Measurements from ENCODE around the gene SGCA. TPM values are rescaled to one million over a fixed set of nuclear protein-coding genes. Genes with fewer than 3 reads are reported as not detected.

Gene SGCA
- polyA plus RNA-seq, 1 donor from 2014 or later, result 0.43 TPM

- Histone ChIP-seq H3K9me2 (ENCODE audit: insufficient read depth, low read length) (no peaks in the 10 kb centered on the region), H3K4me3 (ENCODE audit: low read length) (no peak overlapping the region), H3K27ac (ENCODE audit: low read length) (no peak overlapping the region), H3K36me3 (ENCODE audit: insufficient read depth, low read length) (no peaks in the 10 kb centered on the region), H3F3A (ENCODE audit: insufficient read depth, low read length, poor library complexity, severe bottlenecking) (no peaks in the 10 kb centered on the region), H2AFZ (ENCODE audit: low read depth, low read length) (no peak overlapping the region), H3K9ac (ENCODE audit: low read length) (no peak overlapping the region), H3K4me2 (ENCODE audit: low read length) (no peak overlapping the region), H3K27me3 (ENCODE audit: insufficient read depth, low read depth, low read length) (no peaks in the 10 kb centered on the region), H3K9me3 (ENCODE audit: low read length) (no peaks in the 10 kb centered on the region), H4K20me1 (ENCODE audit: insufficient read depth) (peaks cover under 1% of the 10 kb centered on the region), H3K79me2 (replicated peaks; ENCODE audit: insufficient read depth, low read length) (peaks cover 10% of the 10 kb centered on the region)
- TF ChIP-seq SMC3 (conservative IDR thresholded peaks at IDR 0.05; ENCODE audit: poor library complexity) (no peak), RAD21 (conservative IDR thresholded peaks at IDR 0.05) (no peak), POLR2AphosphoS5 (IDR thresholded peaks at IDR 0.05) (no peak), EP300 (conservative IDR thresholded peaks at IDR 0.05; ENCODE audit: poor library complexity, severe bottlenecking) (no peak), TAF1 (IDR thresholded peaks at IDR 0.05; ENCODE audit: low read depth) (no peak), EZH2 (IDR thresholded peaks at IDR 0.05; ENCODE audit: borderline replicate concordance, insufficient read depth, low read length, poor library complexity, severe bottlenecking) (no peak), REST (IDR thresholded peaks at IDR 0.05; ENCODE audit: borderline replicate concordance) (no peak), MXI1 (conservative IDR thresholded peaks at IDR 0.05; ENCODE audit: poor library complexity, severe bottlenecking) (no peak)
- TF ChIP-seq, protein P1, sequence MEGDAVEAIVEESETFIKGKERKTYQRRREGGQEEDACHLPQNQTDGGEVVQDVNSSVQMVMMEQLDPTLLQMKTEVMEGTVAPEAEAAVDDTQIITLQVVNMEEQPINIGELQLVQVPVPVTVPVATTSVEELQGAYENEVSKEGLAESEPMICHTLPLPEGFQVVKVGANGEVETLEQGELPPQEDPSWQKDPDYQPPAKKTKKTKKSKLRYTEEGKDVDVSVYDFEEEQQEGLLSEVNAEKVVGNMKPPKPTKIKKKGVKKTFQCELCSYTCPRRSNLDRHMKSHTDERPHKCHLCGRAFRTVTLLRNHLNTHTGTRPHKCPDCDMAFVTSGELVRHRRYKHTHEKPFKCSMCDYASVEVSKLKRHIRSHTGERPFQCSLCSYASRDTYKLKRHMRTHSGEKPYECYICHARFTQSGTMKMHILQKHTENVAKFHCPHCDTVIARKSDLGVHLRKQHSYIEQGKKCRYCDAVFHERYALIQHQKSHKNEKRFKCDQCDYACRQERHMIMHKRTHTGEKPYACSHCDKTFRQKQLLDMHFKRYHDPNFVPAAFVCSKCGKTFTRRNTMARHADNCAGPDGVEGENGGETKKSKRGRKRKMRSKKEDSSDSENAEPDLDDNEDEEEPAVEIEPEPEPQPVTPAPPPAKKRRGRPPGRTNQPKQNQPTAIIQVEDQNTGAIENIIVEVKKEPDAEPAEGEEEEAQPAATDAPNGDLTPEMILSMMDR (IDR thresholded peaks at IDR 0.05; ENCODE audit: poor library complexity, severe bottlenecking), result no peak
Measured at GRCh38 chr17:50154604-50155003, 11.2 kb upstream of the SGCA start.

DNA sequence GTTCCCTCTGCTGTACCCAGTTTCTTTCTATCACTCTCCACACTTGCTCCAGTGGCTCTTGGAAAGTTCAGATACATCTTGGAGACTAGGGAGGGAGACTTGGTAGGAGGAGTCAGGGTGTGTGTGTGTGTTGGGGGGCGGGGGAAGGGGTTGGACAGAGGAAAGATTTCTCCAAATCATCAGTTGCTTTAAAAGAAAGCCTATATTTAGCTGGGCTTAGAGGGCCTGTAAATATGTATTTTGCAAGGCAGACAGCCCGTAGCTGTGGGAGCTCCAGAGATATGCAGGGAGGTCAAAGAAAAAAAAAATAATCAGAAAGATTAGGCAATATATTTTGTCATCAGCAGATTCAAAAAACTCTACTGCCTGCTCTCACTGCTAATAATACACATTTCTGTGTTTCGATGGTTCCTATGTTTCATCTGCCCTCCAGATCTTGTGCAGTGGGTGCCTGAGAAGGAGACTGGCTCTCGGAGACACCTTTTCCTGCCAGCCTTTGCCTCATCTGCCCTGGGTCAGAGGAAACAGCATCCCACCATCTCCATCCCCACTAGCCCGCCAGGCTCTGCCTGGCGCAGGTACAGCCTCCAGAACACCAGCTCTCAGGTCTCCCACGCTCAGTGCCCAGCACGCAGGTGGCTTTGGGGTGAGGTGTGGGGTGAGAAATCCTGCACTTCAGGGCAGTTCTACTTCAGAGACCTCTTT lies 10.5 kb upstream of the SGCA start:
- no peaks in the 10 kb centered on the region for H3K36me3 ChIP-seq (ENCODE audit: insufficient read depth, low read length)
- peaks cover 4% of the 10 kb centered on the region for H3K79me2 ChIP-seq (replicated peaks; ENCODE audit: insufficient read depth, low read length)
- no peak overlapping the region for H2AFZ ChIP-seq (ENCODE audit: low read depth, low read length)
- H3K27ac ChIP-seq (ENCODE audit: low read length), result no peak overlapping the region
- no peaks in the 10 kb centered on the region for H4K20me1 ChIP-seq (ENCODE audit: insufficient read depth)
- no peak overlapping the region for H3K4me2 ChIP-seq (ENCODE audit: low read length)
- H3K9me3 ChIP-seq (ENCODE audit: low read length), result no peaks in the 10 kb centered on the region
- no peaks in the 10 kb centered on the region for H3K27me3 ChIP-seq (ENCODE audit: insufficient read depth, low read depth, low read length)
- no peak overlapping the region for H3K9ac ChIP-seq (ENCODE audit: low read length)
- no peaks in the 10 kb centered on the region for H3K9me2 ChIP-seq (ENCODE audit: insufficient read depth, low read length)
- H3F3A ChIP-seq (ENCODE audit: insufficient read depth, low read length, poor library complexity, severe bottlenecking), result no peaks in the 10 kb centered on the region
- H3K4me3 ChIP-seq (ENCODE audit: low read length), result no peak overlapping the region
- TF ChIP-seq RAD21 (conservative IDR thresholded peaks at IDR 0.05) (no peak), POLR2AphosphoS5 (IDR thresholded peaks at IDR 0.05) (no peak), EZH2 (IDR thresholded peaks at IDR 0.05; ENCODE audit: borderline replicate concordance, insufficient read depth, low read length, poor library complexity, severe bottlenecking) (no peak), REST (IDR thresholded peaks at IDR 0.05; ENCODE audit: borderline replicate concordance) (no peak), TAF1 (IDR thresholded peaks at IDR 0.05; ENCODE audit: low read depth) (no peak), SMC3 (conservative IDR thresholded peaks at IDR 0.05; ENCODE audit: poor library complexity) (no peak)
